ELR (cell line): ENCODE results near the gene PTCH1.

ENCODE experiments used
- DNase-seq: peaks from one replicate; pipeline ENCODE4 v3.0.0-alpha.2; 2015; ENCODE audit warnings: low read depth

PTCH1 gene

DNA sequence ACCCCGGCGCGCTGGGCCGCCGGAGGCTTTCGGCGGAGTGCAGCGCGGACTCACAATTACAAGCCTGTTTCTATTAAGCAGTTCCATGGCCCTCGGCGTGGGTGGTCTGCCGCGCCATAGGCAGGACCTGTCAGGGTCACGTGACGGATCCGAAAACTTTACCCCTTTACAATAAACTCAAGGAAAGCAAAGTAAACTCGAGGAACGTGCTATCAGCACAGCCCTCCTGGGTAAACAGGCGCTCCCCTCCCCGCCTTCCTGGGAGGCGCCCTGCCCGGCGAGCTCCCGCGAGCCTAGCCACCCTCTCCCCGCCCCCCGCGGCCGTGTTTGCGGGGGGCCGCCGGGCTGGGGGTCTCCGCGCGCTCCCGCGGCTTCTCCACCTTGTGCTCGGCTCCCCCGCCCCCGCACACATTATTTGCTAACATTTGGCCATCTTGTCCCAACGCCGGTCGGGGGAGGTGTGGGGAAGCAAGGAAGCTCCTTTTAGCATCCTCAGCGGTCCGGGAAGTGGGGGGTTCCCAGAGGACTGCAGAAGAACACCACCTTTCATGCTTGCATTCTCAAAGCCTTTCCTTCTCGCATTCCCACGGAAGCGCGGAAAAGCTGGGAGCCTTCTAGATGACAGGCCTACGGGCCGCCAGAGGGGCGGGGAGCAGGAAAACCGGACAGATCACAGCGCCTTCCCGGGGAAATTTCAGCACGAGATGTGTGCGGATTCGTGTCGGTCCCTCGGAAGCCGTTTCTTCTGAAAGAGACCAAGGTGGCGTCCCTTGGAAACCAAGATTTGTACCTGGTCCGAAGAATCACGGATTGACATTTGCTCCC, at the start of gene PTCH1:
Gene PTCH1 (minus strand): TSS at position 238 of the 825 bp plus-strand sequence.
- peak; percentile 46 for DNase-seq

DNA sequence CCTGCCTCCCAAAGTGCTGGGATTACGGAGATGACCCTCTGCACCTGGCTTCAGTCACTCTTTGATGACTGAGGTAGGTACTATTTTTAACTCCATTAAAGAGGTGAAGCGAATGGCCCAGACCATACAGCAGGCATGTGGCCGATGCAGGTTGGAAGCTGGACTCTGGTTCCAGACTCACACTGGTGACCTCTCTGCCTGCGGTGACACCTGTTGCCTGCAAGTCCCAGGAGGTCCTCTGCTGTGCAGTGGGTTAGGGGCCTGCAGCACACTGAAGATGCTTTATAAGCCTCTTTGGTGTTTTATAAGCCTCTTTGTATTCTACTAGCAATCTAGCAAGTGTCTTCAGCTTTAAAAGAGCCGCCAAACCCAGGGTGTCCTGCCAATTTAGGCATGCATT, 49.2 kb upstream of the PTCH1 start:
- no peak for DNase-seq

DNA sequence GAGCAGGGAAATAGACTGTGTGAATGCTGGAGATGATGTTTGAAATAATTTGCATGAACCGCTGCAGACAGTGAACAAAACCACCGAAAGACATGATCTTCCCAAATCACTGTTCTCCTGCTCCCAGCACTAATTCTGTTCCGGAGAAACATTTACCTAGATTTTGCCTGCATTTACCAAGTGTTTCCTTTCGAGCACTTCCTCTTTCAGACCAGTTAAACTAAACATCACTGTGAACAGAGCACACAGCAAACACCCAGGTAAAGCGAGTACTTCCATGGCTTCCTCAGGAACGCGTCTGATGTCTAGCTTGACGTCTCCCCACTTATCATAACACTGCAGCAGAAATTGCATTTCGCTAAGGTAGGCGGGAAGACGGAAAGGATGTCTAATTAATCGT, 45.1 kb upstream of the PTCH1 start:
- DNase-seq, result no peak

DNA sequence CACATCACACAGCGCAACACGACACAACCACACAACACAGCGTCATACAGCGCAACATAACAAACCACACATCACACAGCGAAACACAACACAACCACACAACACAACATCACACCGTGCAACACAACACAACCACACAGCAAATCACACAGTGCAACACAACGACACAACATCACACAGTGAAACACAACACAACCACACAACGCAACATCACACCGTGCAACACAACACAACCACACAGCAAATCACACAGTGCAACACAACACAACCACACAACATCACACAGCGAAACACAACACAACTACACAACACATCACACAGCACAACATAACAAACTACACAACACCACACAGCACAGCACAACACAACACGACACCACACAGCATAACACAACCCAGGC, 40.4 kb upstream of the PTCH1 start:
- DNase-seq, result no peak

DNA sequence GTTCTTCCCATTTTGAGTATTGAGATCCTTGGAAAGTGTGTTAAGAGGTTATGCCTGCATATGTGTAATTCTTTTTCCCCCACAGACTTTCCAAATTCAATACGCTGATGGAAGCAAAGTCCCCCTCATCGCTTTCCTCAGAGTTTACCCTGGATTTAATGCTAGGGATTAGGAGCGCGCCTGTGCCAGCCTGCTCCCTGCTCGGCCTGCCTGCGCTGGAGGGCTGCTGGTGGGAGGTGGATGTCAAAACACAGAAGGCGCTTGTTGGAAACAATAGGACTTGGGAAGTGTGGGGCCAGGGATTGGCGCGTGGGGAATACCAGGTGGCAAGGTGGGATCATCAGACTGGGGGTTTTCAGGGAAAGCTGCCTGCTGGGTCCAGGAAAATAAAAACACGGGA, 39.8 kb upstream of the PTCH1 start:
- DNase-seq, result no peak

DNA sequence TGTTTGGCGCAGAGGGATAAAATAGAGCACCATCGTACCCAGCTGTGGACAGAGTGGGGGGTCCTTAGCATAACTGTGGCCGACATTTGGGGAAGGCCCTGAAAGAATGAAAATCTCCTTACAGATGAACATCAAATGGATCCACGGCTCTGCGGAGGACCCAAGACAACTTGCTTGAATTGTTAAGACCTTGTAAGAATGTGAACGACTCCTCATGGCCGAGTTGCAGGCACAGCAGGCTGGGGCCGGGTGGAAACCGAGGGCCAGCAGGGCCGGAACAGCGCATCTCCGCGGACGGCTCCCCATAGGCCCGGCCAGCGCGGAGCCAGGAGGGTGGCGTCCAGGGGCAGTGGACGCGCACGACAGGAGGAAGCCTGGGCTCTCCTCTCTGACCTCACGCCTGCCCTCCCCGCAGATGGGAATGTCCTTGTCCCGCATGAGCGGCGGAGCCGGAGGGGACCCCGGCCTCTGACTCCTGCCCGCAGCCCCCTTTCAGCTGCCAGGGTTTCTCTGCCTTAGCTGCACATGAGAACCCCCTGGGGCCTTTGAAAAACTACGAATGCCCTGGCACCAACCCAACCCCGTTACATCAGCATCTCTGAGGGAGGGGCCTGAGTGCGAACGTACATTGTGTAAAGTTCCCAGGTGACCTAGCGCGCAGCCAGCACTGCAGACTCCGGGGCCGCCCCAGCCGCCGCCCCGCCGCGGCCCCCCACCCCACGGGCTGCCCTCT, 36.2 kb upstream of the PTCH1 start:
- no peak for DNase-seq

DNA sequence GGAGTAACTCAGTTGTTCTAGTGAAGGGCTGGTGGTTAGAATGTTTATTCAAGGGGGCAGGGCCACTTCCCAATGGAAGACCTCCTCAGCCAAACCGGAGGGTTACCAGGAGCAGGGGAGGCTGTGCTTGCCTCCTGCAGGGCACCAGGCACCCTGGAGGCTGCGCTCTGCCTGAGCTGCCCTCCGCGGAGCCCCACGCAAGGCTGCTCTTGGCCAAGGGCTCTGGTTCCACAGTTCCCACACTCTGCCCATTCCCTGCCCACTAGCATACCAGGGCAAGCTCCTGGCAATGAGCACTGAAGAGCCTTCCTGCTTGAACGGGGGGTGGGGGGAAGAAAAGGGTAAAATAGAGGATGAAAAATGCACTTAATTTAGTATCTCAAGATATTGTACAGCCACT, 35.5 kb upstream of the PTCH1 start:
- DNase-seq, result no peak

DNA sequence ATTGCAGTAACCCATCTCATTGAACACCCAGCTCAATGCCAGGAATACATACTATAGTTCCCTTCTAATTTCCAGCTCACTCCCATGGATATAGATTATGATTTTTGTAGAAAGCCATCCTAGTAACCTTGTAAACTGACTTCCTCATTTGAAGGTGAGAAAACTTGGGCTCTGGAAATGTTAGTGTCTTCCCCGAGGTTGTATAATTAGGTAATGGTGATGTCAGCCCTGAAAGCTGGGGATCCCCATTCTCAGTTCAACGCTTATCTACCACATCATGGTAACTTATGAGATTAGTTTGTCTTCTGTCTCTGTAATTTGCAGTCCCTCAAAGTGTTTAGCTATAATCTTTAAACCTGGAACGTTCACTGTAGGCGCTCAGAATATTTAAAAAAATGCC, 34.6 kb upstream of the PTCH1 start:
- no peak for DNase-seq

DNA sequence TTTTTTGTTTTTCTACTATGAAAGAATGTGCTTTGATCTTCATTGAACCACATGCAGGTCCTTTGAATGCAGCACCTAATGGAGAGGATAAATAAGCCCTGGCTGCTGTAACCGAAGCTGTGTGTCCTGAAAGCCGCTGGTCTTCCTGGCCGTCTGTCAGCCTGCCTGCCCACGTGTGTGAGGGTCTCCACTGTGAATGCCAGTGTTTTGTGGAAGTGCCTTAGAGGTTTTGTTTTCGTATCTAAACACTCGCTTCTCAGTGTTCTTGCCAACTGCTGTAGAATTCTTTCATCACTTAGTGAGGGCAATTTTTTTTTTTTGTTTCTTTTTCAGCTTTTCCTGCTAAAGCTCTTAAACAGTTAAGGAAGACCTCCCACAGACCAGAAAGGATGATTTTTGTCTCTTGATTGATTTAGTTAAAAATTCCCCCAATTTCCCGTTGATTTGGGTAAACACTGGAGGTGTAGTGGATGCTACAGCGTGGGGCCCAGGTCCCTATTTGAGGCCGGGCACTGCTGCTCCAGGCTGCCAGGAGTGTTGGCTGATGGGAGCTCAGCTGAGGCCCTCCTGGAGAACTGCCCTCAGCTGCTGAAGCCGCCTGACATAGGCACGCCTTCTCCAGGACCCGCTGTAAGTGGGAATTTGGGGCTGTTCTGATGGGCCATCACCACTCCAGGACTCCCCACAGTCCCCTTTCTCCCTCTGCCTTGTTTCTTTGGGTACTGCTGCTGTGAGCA, 29.2 kb upstream of the PTCH1 start:
- DNase-seq, result no peak

DNA sequence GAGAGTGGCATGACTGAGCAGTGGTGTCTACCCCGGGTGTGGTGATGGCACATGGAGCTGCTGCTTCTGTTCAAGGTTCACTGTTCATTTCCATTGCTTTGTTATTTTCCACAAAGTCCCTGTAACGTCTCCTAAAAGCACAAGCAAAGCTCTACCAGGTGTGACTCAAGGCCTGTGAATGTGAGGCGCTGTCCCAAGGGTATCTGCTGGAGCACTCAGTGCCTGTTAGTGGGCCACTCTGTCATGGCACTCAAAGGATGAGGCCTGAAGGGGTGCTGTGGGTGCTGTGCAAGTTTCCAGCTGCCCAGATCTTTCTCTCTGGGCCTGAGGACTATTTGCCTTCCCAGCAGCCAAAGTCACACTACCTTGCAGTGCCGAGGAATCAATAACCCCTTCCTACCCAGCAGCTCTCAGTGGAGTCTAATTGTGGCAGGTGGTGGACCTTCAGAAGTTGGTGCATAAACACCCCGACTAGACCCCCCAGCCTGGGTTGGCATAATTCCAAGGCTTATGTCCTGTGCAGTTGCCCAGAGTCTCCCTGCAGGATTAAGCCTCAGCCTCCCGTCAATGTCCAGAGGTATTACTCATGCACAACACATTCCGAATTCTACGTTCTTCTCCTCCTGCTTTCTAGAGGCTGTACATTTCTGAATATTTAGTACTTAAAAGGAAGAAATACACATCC, 17.4 kb upstream of the PTCH1 start:
- DNase-seq, result no peak

DNA sequence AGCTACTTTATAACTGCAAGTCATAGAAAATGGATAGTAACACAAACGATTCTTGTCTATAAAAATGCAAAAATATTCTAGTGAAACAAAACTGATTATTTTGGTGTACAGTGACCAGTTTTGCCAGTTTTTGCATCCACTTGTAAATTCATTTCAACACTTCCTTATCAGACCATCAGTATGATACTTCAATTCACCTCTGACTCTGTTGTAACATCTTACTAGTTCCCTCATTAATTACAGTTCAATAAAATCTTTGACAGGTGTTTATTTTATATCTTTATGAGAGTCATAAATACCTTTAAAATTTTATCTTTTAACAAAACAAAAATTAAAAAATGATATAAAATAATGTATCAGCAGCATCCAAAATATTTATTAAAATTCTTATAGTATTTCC, 13.1 kb upstream of the PTCH1 start:
- no peak for DNase-seq

DNA sequence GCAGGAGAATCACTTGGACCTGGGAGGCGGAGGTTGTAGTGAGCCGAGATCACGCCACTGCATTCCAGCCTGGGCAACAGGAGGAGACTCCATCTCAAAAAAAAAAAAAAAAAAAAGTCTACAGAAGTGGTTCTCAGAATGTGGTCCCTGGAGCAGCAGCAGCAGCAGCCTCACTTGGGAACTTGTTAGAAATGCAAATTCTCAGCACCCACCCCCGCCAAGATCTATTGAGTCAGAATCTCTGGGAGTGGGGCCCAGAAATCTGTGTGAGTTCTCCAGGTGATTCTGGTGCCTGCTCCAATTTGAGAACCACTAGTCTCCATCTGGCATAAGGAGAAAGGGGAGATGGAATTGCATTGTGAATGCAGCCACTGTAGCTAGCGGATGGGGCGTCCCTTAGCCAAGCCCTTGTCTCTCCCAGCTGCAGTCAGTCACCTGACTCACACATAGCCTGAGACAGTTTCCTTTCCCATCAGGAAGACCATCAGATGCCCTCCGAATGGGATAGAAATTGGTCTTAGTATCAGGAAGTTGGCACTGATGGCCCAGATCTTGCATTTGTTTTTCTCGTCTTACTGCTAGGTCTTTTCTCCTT, 12.2 kb upstream of the PTCH1 start:
- no peak for DNase-seq

DNA sequence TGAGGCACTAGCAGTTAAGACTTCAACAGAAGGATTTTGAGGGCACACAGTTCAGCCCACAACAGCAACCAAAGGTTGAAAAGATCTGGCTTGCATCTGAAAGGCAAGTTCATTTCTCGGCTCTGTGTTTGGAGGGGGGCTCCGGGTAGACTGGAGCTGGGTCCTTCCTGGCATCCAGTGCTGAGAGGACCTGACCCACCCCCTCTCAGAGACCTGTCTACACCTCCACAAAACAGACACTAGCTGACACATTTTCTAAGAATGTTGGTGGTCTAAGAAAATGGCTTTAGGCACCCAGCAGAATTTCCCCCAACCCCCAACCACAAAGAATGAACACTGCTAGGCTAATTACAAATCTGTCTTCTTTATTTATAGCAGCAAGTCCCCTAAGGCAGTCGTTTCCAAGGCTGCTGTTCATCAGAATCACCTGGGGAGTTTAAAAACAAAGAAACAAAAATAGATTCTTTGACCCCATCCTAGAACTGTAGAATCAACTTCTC, 6.2 kb upstream of the PTCH1 start:
- no peak for DNase-seq

DNA sequence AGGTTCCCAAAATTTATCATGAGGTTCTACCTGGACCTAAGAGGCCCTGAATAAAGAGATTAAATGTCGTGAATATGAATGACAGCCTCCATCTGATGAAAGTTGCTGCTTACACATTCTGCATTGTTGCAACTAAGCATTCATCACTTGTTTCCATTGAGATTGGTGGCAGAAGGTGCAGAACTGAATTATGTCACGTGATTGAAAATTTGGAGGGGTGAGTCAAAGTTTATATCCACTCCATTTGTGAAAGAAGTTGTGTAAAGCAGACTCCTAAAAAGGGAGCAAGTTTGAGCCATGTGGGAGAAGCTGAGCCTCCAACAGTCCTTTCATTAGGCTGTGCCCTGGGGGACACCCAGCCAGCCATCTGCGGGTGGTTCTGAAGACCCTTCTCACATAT, 4.9 kb upstream of the PTCH1 start:
- no peak for DNase-seq

DNA sequence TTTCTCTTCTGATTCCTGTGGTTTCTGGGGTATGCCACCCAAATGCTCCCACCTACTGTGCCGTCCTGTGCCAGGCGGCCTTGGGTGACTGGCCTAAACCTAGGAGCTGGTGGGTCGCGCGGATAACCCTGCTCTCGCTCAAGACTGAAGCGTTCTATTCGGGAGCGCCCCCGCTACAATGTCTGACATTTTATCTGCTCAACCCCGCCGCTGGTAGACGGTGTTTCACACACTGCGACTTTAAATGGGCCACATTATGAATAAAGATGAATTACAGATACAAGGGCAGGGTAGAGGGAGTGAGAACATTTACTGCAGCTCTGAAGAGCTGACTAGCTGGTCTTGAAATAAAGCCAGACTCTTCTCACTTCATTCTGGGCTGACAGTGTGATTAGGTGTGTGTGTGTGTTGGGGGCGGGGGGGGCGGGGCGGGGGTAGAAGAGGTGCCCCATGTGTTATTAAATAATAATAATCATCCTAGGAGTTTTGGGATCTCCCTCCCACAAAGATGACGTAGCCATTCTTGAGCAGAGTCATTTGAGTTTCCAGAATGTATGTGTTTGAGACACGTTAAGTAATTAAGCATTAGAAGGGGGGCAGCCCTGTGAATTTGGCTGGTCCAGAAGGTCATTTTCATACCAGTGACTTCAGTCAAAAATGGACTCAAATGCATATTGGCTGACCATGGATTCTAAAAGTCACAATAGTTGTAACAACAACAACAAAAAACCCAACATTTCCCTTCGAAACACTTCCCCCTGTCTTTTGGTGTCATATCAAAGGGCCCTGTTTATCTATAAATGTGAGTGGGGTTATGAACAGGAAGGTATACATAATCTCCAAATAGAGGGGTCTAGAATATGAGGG, 1.0 kb upstream of the PTCH1 start:
- DNase-seq, result no peak

DNA sequence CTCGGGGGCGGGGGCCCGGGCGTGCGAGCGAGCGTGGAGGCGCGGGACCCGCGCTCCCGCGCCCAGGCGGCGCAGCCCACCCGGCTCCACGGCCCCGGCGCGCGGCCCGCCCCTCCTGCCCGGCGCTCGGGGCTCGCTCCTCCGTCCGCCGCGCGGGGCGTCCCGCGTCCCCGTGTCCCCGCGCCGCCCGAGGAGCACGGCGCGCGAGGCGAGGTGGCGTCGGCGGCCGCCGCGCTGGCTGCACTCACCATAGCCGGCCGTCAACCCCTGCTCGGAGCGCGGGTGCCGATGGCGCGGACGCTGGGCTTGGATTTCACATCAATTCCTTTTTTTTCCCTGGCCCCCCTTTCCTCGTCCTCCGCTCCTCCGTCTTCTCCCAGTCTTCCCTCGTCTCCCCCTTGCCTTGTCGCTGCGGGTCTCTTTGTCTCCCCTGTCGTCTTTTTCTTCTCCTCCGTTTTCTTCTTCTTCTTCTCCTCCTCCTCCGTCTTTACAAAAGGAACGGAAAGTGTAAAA, 494 bp downstream of the PTCH1 start:
- peak; percentile 26 for DNase-seq

DNA sequence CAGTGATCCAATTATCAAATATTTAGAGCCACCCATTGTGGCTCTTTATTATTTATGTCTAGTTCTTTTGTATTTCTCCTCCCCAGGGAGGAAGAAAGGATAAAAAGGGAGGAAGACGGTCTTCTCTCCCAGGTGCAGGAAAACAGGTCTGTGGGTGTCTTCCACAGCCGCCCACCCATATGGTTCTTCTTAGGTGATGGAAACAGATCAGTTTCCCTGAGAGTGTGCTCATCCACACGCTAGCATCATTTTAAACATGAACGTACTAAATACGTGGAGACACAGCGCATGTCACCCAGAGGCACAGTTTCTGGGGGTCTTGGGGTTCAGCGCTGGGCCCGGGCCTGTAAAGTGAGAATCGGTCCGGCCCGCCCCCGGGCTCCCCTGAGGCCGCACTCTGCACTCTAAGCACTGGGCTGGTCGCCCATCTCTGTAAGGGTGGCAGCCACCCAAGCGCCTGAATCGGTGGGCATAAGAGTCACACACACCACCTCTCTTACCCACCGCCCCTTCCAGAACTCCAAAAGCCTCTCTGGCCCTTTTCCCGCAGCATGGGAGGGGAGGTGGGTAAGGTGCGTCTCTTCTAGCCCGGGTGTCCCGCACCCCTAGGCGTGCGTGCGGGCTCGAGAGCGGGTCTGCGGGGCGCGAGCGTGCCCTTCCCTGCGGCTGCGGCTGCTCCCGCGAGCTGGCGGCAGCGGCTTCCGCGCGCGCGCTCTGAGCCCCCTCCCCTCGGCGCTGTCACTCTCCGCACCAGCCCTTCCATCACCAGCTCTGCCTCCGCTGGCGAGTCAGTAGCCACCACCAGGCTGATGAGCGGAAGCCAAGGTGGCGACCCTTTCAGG, 1.3 kb downstream of the PTCH1 start:
- DNase-seq, result peak; percentile 13

DNA sequence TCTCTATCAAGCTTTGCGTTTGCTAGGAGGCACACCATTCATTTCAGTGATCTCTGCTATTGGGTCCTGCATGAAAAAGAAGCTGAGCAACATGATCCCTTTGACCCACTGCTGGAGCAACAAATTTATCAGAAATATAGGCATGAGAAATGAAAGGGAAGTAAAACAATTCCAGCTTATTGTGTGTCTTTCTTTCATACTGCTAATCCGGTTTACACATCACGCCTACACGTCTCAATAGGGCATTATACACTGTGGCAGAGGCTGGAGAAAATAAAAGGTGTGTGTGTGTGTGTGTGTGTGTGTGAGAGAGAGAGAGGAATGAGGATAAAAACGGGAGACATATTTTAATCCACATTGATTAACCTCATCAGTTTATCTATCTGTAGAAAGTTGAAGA, 2.4 kb downstream of the PTCH1 start:
- no peak for DNase-seq

DNA sequence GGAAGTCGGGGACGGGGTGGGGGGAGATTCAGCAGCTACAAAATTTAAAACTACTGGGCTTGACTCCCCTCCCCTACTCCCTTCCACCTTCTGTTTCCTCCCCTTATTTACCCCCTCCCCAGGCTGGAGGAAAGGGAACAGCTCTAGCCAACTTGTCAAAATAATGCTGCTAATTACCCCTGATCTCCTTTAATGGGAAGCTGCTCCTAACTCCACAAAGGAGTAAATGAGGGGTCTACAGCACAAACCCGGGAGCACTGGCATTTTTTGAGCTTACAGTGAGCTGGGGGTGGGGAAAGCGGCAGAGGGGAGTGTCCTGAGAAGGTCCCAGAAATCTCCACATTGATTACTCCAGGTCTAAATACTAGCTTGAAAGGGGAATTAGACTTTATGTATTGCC, 3.1 kb downstream of the PTCH1 start:
- DNase-seq, result no peak

DNA sequence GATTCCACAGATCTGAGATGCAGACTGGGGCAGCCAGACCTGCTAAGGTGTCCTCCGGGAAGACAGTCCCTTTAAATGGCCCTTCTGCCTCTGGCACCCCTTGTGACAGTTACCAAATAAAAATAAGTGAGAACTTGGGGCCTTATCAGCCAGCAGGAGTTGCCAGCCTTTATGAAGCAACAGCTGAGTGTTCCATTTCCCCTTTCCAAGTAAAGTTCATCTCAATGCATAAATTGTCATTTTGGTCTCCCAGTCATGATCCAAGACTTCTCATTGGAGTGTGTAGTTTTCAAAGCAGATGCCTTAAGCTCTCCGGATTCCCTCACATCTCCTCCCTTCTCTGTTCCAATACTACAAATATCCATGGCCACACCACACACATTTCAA, 4.1 kb downstream of the PTCH1 start:
- no peak for DNase-seq
